IPS DF 4.7 (cell line): ENCODE results near the gene QPCT.

Source experiments
- DNase-seq: peaks from one replicate; pipeline ENCODE4 v3.0.0-alpha.2; 2013; ENCODE audit warnings: low spot score; ENCODE audit errors: extremely low read depth

The QPCT gene

DNA sequence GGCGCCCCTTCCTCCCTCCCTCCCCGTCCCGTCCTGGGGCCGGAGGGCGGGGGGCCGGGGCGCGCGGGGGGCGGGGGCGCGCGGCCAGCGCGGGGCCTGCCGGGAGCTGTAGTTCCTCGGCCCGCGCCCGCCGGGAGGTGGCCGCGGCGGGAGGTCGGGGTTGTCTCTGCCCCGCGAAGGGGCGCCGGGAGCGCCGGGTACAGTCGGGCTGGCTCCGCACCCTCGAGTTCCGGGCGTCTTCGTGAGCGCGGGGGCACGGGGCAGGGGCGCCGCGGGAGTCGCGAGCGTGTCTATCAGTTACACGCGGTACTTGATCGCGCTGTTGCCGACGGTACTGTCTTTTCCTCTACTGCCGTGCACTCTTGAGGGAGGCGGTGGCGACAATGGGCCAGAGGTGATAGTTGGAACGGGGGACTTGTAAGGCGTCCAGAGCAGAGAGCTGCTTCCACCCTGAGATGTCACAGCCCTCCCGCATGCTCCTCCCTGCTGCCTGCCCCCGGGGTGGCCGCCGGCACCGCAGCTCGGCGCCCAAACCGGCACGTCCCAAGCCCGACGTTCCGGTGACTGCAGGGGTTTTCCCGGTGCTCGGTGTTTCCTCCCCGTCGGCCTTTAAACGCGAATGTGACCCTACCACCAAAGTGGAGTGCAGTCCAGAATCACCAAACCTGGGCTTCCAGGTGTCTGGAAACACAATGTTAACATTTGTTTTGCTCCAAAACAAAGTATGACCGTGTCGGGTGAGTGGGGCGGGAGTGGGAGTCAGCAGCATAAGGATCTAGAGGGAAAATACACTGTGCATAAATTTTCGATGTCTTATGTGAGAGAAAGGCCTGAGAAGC lies 19.4 kb upstream of the QPCT start, which contains the start of gene PRKD3:
TSS of gene PRKD3 (minus strand) at position 48 of the 839 bp plus-strand sequence. CDS start 8,309 bp downstream, outside the sequence.
- DNase-seq: no peak

DNA sequence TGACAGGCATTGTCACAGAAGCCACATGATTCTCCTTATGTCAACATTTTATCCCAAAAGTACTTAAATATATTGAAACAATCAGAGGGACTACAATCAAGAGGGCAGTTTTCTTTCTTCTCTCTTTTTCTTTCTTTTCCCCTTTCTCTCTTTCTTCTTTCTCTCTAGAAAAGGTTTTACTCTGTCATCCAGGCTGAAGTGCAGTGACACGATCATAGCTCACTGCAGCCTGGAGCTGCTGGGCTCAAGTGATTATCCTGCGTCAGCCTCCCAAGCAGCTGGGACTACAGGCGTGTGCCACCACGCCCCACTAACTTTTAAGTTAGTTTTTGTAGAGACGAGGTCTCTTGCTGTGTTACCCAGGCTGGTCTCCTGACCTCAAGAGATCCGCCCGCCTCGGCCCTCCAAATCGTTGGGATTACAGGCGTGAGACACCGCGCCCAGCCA lies 18.8 kb upstream of the QPCT start:
- DNase-seq: no peak

DNA sequence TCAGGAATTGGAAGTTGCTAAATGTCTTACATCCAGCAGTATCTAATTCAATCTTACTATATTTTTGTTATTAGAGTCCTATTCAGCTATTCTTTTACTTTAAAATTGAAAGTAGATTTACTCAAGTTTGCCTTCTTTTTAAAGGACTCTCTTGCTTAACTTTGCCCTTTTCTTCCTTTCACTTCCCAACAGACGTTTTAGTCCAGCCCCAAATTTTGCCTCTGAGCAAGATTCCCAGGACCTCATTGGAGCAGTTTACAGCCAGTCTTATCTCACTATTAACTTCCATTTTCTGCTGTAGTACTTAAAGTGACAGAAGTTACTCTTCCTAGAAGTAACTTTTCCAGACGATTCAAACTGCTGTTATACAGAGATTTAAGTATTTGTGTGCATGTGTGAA lies 18.1 kb upstream of the QPCT start:
- no peak for DNase-seq

DNA sequence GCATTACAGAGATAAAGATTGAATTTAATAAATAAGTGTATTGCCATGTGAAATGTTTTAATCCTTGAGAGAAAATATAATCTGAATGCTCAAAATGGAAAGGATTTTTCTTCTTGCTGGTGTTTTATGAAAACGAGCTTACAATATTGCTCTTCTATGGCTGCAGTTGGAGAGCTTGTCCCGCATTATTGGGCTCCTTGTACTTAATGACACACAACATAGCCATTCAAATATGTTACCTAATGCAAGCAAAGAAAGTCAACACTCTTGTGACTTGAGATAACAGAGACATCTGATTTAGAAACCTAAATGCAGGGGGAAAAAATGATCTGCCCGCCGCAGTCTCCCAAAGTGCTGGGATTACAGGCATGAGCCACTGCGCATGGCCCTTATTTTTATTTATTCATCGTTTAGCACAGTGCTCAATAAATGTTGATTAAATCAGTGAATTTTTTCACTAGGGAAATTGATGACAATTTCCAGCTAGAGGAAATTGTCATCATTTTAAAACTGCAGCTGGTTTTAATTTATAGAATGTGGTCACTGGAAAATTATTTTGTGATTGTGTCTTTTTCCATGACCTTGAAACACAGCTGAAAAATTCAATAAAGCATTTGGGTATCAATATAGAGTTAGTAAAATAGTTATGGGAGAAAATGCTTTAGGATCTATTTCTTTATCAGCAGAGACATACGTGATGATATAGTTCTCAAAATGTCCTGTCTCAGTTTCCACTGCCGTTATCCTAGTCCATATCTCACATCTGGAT lies 17.4 kb upstream of the QPCT start:
- no peak for DNase-seq

DNA sequence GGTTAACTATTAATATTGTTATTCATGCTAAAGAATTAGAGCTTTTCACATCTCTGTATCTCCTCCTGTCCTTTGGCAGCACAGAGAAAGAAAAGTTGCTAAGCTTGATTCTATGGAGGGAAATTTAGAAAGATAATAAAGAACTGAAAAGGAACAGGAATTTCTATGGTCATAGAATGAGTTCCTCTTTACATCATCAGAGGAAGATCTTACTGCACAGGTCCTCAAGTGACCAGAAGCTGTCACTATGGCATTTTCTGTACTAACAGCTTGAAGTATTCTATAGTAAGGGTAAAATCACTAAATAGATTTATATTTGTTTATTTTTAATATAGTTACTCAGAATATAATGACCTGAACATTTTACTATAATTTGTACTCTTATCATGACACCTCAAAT lies 13.7 kb upstream of the QPCT start:
- no peak for DNase-seq

DNA sequence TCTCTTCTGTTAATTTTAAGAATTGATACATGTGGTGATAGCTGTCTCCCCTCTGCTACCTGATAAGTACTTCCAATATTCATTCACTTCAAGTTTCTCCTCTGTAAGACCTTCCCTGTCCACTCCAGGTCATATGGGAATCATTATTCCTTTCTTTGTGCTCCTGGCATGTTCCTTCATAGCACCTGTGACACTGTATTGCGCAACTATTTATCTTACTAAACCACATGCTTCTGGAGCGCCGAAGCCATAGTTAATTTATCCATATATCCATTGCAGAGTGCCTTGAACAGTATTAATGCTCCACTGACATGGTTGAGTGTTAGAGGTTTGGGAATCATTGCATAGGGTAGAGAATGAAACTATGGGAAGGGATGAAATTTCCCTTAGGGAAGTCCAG lies 11.9 kb upstream of the QPCT start:
- no peak for DNase-seq

DNA sequence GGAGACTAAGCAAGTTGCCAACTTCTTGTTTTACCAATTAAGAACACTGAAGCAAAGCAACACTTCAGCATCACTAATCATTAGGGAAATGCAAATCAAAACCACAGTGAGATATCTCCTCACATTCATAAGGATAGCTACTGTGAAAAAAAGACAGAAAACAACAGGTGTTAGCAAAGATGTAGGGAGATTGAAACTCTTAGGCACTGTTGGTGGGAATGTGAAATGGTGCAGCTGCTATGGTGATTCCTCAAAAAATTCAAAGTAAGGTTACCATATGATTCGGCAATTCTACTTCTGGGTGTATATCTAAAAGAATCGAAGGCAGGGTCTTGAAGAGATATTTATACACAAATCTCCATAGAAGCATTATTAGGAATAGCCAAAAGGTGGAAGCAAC lies 11.2 kb upstream of the QPCT start:
- DNase-seq: no peak

DNA sequence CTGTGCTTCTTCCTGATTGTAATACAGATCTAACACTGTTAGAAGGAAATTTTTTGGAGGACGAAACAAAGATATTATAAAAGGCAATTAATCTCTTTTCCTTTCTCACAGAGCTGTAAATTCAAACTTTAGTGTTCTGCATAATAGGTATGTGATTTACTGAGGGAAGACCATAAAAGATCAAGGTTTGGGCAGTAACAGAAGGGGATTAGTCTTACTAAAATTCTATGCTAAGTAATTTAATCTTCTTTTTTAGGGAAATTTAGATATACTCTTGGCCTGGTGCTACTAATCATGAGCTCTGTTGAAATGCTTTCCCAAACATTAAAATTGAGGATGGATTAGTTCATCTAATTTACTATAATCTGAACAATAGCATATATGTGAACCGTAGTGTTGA lies 8.8 kb upstream of the QPCT start:
- no peak for DNase-seq

DNA sequence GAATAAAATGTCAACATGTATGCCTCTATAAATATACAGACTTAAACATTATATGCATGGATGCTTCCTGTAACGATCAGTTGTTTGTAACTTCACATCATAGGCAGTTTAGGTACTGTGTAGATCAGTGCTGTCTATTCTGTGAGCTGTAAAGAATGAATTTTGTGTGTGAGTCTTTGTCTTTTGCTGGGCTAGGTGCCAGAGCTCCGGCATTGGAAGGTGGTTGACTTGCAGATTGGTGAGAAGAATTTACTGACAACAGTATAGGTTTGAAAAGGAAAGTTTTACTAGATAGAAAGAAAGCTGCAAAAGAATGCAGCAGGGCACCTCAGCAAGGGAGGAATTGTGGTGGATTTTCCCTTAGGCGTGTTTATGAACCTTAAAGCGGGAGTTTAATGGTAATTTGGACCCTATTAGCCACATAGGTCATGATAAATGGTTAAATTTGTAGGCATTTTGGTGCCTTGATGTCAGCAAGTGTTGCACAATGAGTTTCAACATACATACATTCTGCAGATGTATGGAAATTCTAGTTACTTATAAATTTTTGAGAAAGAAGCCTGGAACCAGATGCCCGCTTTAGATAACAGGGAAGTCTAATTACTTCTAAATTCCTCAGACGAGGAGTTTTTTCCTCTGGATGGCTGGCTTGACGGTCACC lies 6.7 kb upstream of the QPCT start:
- no peak for DNase-seq

DNA sequence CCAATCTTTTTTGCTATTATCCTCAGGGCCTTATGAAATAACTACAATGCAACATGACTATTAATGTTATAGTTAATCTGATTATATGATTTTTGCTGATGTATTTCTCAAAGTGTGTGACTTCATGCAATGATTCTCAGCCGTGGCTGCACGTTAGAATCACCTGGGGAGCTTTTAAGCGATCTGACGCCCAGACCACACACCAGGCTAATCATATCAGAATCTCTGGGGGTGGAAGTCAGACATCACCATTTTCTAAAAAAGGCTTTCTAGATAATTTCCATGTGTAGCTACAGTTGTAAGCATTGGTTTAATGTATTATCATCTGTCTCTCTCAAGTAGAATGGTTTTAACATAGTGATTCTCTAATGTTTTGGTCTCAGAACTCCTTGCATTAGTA lies 5.5 kb upstream of the QPCT start:
- no peak for DNase-seq

DNA sequence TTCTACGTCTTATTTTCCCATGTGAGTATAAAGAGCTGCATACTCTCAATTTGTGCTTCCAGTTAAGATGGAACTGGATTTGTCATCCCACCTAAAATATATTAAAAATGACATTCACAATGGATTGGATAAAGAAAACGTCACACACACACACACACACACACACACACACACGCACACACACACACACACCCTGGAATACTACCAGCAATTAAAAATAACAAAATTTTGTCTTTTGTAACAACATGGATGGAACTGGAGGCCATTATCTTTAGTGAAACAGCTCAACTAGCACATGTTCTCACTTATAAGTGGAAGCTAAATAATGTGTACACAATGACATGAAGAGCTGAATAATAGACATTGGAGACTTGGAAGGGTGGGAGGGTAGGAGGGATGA lies 3.8 kb upstream of the QPCT start:
- no peak for DNase-seq

DNA sequence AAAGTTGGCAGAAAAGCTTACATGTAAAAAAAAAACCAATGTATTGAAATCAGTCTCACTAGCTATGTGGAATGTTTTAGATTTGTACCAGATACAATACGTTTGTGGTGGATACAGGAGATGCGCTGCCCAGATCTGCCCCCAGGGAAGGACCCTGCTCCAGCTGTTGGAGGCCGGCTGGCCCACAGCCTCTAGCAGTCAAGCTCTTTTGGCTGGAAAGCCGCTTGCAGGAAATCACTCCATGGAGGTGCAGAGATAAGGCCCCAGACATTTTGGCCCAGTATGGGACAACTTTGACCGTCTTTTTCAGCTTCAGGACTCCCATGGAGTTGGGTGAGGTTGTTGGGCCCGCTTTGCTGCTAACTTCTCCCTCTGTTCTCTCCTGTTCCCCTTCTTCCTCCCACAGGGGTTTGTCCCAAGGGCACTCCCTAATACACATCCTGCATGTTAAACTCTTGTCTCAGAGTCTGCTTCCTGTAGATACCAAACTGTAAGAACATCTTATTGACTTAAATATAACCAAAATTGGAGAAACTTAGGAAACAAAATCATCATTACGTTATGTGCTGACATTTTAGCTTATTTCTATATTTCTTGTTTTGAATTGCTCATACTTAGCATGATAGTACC lies 1.7 kb upstream of the QPCT start:
- no peak for DNase-seq

DNA sequence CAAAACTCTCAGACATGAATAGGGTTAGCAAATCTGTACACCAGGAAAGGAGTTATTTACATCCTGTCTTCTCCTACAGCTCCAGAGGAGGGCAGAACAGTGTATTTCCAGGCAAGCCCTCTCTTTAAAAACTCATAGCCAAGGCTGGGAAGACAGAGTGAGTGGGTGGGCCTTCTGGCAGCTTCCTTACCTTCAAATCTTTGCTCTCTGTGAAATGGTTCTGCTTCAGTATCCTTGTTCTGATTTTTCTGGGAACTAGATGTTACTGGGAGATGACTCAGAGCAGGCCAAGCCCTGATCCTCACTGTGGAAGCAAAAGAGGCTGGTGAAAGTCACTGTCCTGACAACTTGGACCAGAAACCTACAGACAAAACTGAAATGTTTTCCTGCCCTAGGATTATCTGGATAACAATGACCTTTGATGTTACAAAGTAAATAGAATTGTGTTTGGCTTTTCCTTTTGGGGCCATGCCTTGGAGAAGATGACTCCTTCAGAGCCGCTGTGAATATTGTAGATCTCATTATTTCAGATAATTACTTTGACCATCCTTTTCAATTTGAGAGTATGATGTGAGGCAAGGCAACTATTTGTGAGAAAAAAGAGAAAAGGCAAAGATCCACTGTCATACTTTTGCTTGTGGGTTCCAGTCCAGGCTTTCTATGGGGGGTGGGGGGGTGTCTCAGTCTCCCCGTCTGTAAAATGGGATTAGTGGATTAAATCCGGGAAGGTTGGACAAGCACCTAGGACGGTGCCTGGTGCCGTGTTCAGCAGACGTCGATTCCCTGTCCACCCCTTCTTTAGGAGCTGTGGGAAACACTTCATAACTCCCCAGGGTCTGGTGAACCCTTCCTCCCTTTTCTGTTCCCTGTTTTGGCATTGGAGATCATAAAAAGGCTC lies 644 bp upstream of the QPCT start:
- no peak for DNase-seq

DNA sequence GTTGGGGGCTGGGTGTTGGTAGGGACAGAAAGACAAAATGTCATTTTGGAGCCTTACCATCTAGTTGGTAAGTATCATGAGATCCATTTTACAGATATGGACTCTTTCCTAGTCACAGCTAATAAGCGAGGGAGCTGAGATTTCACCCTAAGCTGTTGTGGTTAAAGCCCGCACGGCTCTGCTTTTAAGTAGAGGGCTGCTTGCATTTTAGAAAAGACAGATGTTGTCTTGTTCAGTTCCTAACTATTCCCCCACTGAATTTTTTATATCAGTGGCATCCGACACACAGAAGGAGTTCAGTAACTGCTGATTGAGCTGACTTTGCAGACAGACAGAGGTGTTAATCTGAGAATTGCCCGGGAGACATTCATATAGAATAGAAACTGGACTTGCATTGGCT lies 3.7 kb downstream of the QPCT start:
- no peak for DNase-seq

DNA sequence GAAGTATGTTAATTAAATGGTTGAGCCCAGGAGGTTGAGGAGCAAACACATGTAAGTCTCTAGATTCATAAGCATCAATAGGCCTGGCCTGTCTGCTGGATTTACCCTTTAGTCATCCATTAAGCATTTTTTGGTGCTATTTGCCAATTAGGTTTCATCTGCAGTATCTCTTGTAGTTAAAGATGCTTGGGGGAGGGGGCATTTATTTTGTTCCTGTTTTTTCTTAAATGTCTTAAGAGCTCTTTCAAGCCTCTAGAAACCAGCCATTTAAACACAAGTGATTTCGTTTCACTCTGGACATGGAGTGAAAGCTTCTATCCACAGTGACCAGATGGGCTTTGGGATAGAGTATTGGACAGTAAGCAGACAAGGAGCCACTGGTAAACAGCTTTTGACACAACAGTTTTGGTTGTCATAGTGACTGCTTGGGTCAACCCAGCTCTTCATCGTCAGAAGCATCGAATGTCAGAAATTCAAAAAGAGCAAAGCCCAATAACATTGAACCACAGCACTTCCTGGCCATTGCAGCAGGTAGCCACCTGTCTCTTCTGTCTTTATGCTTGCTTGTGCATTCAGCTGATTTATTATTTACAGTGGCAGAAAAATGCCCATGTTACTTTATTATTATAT lies 4.9 kb downstream of the QPCT start:
- DNase-seq: no peak

DNA sequence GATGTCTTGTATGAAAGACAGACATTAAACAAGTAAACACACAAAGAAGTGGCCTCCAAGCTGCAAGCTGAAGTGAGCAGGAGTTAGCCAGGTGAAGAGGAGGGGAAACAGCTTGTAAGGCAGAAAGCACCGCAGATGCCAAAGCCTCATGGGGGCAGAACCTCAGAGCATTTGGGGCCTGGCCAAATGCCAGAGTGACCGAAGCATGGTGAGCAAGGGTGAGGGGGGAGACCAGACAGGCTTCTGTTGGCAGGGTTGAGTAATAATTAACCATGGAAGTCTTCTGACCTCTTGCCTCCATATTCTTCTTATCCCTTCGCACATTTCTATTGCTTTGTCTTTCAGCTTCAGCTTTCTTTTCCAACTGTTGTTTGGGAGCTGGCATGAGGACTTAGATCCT lies 5.6 kb downstream of the QPCT start:
- no peak for DNase-seq

DNA sequence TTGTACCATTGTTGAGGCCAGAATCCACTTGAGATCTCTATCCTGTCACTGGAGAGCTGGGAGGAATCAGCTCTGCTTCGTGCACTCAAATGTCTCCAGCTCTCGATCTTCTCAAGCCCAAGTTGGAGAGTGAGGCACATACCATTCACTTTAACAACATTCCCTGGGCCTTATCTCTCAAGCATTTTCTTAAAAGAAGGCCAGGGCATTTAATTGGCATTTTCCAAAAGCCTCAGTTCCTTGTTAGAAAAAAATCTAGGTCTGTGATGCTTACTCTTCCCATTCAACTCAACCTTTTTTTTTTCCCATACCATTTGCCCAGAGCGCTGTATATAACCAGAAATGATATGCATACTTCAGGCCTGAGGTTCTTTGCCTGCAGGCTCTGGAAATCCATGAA lies 10.1 kb downstream of the QPCT start:
- DNase-seq: no peak

DNA sequence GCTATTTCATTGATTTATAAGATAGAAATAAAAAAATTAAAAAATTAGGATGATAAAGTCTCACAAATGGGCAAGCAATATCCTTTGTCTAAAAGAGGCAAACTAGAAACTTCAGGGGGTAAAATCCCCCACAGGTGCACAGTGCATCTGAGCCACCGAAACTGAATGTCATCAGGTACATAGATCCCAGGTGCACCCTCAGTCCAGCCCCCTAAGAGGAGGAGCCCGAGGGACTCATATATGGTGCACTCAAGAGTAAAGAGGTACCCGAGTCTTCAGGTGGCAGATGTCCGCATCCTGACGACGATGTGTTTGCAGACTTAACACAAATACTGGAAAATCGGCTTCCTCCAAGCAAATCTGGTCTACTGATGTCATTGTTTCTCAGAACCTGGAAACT lies 11.3 kb downstream of the QPCT start:
- no peak for DNase-seq

DNA sequence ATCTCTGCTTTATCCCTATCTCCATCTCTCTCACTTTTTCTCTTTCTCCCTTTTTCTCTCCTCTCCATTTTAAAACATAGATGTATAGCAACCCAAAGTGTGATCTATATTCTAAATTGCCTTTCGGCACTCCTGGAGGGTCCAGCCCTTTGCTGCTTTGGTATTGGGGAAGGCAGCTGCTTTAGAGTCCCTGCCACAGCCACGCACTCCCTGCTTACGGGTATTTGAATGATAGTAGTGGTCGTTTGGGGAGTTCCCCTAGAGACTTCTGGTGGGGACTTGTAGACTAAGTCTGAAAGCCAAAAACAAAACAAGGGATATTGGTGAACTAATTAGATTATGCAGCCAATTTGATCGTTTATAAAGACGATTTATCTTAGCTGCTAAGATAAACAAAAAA lies 11.9 kb downstream of the QPCT start:
- DNase-seq: no peak

DNA sequence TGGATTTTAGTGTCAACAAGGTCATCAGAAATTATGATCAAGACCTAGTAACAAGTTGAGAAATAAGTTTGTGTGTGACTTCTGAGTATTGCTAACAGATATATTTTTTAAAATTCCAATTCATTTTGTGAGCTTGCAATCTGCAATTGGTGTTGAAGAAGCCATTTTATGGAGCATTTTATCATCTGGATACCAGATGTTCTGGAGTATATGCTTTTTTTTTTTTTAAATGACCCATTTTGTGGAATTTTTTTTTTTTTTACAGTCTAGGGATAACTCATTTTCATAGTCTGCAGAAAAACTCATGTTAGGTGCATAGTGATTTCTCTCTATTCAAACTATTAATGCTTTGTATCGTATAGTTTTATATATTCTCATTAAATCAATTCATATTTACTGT lies 12.6 kb downstream of the QPCT start:
- no peak for DNase-seq
